ENCODE data around the gene MIER2.

MIER2 gene

DNA sequence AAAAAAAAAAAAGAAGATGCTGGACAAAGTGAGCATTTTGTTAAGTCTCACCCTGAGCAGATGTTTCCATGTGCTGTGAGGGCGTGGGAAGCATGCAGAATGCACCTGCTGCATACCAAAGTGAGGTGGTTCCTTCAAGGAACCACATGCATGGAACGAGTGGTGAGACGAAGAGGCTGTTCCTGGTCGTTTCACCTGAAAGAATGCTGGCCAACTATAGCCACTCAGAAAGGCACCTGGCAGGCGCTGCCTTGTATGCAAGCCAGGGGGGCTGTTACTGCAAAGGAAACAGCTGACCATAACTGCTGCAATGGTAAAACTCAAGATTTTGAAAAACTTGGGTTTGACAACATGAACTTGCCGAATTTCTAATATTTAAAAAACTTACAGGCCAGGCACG, 14.7 kb downstream of the MIER2 start:
- ATAC-seq (no peak), DNase-seq (no peak)

DNA sequence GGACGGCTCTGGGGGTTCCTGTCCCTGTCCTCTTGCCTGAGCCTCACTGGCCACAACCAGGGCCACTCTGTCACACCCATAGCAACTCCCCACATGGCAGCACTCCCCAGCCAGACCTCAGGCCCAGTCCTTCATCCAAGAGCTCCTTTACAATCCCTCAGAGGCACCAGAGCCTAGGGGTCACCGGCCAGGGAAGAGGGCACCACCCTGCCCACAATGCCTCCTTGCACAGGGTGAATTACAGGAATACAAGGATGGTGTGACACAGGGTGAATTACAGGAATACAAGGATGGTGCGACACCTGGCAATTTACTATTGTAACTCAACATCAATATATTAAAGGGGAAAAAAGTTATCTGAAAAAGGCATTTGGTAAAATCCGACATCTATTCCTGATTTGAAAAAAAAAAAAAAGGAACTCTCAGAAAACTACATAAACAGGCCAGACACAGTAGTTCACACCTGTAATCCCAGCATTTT, 16.5 kb downstream of the MIER2 start:
- ATAC-seq (no peak), DNase-seq (no peak)

DNA sequence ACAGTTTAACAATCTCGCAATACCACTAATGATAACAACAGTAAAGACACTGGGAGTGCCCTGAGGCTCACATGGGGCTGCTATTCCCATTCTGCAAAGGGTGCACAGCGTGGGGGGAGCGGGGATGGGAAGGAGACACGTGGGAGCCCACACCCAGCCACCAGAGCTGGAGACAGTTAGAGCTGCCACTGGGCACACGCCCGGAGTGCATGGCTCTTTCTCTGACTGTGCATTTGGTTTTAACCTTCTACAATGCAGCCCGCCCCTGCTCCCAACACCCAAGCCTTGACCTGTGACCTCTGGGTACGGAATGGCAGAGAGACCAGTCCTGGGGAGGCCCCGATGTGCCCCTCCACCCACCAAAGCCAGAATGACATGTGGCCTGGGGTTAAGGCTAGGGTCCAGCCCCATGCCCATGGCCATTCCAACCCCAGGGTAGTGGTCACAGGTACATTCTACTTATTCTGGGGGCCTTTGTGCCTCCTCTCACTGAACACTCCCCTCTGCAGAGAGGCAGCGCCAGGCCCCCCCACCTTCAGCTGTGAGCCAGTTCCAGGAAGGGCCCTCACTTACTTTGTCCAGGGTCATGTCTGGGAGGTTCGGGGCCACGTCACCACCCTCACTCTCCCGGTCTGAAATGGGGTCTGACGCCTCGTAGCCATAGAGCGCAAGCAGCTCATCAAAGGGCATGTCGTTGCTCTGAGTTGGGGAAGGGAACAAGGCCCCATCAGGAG, 17.1 kb downstream of the MIER2 start:
- ATAC-seq (no peak), DNase-seq (no peak)

DNA sequence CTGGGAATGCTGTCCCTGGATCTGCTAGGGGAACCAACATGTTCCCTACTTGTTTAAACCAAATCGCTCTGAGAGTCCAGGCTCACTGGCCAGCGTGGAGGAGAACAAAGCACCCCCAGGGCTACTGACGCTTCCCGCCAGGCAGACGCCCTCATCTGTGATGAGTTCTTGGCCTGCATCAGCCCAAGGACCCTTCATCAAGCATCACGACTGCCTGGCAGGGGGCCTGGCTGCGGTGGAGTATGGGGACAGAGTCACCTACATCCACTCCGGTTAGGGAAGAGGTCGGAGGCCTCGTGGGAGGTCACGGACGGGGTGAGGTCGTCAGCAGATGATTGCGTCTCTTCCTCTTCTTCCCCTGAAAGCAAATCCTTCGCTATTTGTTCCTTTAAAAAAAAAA, 17.7 kb downstream of the MIER2 start:
- DNase-seq: no peak
- no peak for ATAC-seq

DNA sequence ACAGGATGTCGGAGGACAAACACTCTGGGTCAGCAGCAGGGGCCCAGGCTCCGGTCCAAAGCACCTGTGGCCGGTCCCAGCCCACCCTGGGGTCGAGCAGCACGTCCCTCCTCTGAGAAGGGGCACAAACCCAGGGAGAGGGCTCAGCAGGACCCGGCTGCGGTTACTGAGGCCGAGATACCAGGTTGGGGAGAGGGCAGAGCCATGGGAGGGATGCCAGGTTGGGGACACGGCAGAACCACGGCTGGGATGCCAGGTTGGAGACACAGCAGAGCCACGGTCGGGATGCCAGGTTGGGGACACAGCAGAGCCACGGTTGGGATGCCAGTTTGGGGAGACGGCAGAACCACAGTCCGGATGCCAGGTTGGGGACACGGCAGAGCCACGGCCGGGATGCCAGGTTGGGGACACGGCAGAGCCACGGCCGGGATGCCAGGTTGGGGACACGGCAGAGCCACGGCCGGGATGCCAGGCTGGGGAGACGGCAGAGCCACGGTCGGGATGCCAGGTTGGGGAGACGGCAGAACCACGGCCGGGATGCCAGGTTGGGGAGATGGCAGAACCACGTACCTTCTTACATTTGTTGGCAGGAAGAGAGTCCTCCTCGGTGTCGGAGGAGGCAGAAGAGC, 18.5 kb downstream of the MIER2 start:
- ATAC-seq (no peak), DNase-seq (no peak)

DNA sequence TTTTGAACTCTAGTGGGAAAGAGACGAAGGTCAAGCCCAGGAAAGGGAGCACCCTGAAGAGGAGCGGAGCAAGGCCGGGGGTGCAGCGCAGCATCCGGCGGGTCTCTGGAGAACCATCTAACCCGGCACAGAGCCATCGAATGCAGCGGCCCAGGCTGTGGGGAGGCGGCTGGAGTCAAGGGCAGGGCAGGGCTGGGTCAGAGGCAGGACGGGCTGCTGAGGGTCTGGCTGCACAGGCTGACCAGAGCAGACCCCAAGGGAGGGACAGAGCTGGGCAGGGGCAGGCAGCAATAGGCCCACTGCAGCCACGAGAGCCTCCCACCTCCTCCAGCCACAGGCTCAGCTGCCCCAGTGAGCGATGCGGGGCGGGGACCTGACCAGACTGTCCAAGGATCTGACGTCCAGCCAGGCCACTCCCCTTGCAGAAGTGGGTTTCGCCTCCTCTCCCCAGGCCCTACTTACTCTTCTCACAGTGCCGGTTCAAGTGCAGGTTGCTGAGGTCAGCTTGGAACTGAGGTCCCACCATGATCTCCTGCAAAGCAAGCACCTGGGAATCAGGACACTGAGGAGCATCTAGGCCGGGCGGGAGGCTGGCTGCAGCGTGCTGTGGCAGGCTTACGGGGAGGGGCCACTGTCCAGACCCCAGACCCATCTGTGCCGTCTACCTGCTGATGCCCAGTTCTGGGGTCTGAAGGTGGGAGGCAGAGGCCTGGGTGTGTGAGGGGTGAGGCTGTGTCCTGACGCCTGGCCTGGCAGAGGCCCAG, 19.2 kb downstream of the MIER2 start:
- DNase-seq: no peak
- ATAC-seq: no peak

DNA sequence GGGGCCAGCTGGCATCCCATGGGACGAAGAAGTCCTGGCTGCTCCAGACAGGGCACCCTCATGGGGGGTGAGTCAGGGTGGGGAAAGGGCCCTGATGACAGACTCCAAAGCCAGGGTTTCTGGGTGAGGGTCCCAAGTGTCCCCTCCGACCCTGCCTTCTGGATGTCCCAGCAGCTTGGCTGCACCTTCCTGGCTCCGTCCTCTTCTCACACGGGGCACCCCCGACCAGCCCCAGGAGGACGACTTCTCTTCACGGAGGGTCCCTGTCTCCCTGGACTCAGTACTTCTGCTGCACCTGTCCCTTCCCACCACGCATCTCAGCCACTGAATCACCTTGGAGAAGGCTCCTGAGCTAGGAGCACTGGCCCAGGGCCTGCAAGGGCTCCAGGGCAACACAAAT, 19.9 kb downstream of the MIER2 start:
- DNase-seq (no peak), ATAC-seq (no peak)

DNA sequence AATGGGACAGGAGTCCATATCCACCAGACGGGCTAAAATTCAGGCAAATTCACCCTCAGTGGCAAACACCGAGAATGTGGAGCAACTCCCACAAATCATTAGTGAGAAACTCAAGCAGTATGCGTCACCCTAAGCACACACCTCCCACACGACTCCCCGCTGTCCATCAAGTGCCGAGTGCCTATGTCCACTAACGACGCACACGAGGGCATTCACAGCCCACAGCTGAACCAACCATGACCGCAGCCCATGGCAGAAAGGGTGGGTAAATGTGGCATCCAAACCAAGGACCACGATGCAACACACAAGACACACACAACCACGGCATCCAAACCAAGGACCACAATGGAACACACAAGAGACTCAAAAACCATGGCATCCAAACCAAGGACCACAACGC, 22.0 kb downstream of the MIER2 start:
- ATAC-seq: no peak
- DNase-seq: no peak

DNA sequence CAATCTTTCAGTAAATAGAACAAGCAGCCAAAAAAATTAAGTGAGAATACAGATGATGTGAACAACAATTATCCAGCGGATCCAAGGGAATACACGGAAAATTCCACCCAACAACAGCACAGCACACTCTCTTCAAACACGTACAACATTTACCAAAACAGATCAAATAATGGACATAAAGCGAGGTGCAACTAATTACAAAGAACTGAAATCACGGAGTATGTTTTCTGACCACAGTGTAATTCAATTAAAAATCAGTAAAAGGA, 26.2 kb downstream of the MIER2 start:
- DNase-seq (no peak), ATAC-seq (no peak)

DNA sequence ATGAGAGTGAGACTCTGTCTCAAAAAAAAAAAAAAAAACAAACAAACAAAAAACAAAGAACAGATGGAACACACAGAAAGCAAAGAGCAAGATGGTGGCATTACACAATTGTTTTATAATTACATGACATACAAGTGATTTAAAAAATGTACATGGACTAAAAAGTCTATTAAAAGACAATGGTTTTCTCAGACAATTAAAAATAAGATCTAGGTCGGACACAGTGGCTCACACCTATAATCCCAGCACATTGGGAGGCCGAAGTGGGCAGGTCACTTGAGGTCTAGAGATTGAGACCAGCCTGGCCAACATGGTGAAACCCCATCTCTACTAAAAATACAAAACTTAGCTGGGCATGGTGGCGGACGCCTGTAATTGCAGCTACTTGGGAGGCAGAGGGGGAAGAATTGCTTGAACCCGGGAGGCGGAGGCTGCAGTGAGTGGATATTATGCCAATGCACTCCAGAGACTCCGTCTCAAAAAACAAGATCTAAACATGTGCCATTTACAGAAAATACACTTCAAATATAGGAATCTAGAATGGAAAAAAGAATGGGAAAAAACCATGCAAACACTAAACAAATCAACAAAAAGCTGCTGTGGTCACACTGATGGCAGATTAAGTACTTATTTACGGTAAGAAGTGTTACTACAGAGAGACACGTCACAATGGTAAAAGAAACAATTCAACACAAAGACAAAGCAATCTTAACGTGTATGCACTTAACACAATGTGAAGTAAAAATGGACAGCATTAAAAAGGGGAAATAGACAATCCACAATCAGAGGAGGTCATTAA, 26.7 kb downstream of the MIER2 start:
- ATAC-seq (no peak), DNase-seq (no peak)

DNA sequence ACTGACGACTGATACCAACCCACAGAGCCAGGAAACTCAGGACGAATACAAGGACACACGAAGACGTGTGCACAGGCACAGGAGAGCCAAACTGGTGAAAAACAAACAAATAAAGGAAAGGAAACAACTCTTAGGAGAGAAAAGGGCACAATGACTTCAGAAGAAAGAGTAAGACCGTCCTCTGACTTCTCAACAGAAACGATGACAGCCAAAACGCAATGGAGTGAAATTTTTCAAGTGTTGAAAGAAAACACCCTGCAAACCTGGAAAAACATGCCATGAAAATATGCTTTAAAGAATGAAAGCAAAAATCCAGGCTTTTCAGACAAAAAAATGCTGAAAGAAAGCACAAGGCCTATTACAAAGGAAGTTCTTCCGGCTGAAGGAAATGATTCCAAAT, 28.8 kb downstream of the MIER2 start:
- no peak for ATAC-seq
- DNase-seq: no peak

DNA sequence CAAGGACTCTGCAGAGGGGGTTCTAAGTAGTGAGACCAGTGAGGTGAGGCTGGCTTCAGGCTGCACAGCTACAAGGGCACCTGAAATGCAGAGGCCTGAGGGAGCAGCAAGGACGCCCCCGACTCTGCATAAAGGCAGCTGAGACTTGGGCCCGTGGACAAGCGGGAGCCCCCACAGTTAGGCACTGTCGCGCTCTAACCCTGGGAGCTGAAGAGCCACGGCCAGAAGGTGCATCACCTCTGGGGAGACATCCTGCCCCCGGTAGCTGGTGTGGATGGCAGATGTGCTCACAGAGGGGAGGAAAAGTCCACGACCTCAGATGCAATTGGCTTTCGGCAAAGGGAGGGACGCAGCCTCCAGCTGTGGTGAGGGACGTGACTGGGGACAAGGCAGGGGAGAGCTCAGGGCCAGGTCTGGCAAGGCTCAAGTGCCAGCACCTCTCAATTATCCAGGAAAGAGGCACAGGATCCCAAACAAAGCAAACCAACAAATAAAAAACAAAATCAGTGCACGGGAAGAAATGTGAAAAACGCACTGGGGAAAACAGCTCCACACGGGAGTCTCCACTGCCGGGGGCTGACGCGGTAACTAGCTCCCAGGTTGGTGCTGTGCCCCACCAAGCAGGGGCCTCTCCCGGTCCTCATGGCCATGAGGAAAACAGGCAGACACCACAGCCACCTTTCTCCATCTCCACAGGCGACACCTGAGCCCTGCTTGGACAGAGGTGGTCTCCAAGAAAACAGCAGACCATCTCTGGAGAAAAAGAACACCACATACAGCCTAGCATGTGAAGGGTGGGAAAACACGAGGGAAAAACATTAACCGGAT, 30.4 kb downstream of the MIER2 start:
- no peak for ATAC-seq
- DNase-seq: no peak

DNA sequence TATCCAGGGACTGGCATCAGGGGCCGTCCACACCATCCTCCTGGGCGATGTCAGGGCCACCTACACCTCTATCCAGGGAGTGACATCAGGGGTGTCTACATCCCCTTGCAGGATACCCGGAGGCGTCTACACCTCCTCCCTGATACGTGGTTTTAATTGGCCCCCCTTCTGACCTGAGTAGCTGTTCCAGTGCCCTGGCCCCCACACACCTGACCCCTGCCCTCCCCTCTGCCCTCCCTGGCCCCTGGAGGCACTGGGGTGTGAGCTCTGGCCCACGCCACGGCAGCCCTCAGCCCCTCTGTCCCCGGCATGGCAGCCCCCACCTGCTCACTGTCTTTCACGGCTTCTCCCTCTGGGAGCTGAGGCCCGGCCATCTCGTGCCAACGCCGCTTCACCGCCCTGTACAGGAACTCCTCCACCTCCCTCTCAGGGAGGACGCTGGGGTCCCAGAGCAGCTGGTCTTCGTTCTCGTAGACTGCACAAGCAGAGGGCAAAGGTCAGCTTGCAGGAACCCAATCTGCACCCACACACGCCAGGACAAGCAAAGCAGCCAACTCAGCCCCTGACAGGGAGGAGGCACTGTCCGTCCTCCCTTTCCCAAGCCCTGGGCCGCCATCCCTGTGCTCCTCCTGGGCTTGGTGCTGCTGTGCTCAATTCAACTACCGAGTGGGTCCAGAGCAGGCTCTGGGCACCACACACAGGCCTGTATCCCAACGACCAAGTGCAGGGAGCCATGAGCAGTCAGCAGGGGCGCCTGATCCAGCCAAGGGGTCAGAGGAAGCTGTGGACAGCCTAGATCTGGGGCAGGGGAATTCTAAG, 31.2 kb downstream of the MIER2 start:
- no peak for DNase-seq

DNA sequence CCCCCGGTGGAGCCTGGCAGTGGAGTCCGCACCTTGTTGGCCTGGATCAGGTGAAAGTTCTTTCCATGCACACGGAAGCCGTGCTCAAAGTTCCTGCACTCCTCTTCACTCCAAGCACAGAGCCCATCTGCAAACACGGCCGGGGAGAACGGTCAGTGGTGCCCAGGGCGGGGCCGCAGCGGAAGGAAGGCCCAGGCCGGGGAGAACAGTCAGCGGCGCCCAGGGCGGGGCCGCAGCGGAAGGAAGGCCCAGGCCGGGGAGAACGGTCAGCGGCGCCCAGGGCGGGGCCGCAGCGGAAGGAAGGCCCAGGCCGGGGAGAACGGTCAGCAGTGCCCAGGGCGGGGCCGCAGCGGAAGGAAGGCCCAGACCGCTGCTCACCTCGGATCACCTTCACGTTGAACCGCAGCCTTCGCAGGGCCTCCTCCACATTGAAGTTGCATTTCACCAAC, 32.8 kb downstream of the MIER2 start:
- DNase-seq: no peak
- no peak for ATAC-seq

More for the DNA sequence above, 31.2 kb downstream of the MIER2 start:
- no peak for ATAC-seq

DNA sequence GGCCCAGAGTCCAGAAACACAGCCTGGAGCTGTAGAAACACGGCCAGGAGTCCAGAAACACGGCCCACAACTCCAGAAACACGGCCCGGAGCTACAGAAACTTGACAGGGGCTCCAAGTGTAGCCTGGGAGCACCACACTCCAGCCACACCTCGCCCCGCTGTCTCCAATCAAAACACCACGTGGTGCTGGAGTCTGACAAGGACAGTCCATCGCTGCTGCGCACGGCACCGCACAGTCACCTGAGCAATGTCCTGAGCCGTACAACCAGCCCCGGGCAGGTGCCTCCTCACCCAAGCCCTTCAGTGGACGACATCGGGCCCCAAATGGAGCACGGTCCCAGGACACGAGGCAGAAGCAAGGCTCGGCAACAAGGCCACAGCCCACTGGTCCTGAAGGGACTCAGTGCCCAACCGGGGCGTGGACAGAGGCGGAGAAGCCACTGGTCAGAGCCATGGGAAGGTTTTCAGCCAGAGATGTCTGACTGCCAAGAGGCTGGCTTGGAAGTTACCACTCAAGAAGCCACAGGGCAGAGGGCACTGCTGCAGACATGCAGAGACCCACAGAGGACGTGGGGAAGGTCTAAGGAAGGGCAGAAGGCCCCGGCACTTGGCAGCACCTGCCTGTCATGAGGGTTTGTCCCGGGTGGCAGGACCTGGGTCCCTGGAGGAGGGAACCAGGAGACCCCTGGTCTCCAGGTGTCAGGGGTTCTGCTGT, 33.7 kb downstream of the MIER2 start:
- DNase-seq (no peak), ATAC-seq (no peak)

DNA sequence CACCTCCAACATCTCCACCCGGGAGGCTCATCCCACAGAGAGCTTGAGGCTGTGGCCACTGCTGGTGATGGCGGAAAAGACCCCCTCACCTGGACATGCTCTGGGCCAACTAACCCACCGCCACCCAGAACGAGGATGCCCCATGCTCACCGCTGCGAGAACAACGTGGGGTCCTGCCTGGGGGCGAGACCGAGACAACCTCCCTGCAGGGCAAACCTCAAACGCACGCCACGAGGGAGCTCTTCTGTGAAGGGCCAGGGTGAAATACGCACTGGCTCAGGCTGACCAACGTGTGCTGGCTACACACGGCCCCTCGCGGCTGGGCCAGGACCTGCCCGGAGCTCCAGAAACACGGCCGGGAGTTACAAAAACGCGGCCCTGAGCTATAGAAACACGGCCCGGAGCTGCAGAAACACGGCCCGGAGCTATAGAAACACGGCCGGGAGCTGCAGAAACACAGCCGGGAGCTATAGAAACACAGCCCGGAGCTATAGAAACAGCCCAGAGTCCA, 34.4 kb downstream of the MIER2 start:
- ATAC-seq (no peak), DNase-seq (no peak)

DNA sequence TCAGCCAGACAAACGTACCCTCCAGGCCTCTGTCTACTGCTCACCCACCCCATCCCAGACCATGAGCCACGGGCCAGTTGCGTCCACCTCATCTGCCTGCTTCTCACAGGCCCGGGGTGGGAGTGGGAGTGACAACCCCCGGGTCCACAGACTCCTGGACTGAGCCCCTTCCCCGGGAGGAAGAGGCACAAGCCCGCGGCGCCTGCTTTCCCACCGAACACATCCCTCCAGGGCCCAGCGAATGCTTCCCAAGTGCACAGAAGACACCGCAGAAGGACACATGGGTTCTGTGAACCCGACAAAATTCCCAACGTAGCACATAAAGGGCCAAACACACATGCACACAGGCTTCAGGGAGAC, 35.4 kb downstream of the MIER2 start:
- ATAC-seq (no peak), DNase-seq (no peak)

DNA sequence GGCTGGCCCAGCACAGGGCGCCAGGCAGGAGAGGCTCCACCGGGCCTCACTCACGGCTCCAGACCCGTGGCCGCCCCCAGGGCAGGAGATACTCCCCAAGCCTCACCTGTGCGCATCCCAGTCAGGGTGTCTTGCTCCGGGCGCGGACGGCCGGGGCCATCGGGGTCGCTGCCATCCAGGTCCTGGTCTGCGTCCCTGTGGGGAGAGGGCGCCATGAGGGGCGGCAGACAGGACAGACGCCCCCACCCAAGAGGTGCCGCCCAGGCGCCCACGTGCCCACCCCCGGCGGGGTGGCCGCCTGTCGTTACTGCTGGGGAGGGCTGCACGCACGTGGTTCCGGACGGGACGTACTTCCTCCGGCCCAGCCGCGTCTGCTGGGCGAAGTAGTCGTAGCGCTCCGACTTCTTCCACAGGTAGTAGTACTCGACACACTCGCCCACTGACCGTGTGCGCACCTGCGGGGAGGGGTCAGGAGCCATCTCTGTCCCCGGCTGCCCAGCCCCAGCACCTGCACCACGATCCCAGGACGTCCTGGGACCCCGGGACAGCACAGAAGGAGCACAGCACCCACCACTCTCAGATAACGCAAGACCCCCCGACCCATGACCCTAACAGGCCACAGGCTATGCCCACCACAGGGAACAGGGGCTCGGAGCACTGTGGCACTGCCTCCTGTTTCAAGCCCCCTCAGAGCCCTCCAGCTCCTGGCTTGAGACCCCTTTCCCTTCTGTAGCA, 36.0 kb downstream of the MIER2 start:
- DNase-seq (no peak), ATAC-seq (peak; percentile 14)

DNA sequence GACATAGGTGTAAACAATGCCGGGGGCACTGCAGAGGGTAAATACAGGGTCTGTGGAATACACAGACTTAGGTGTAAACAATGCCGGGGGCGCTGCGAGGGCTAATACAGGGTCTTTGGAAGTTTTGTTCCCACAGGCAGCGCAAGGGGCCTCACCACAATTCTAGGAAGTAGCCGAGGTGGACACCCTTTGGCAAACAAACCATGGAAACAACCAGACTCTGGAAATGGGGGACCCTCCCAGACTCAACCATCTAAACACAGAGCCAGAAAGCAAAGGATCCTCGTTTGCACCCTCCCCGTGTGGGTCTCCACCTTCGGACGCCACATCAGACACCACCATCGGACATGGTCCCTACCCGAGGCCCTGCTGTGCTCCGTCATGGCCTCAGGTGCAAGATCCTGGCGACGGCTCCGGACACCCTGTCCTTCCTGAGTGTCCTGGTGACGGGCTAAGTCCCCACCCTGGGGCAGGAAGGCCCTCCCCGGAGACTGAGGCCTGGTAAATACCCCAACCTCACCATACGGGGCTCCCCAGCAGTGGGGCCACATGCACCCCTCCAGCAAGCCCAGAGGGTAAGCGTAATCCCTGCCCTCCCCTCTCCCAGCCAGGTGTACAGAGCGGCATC, 36.7 kb downstream of the MIER2 start:
- ATAC-seq (no peak), DNase-seq (no peak)

Data from stimulated activated naive CD8-positive, alpha-beta T cell treated with anti-CD3 and anti-CD28 coated beads, Interleukin-15, Interleukin-2, amounts not matched to agents 100 U/mL and 50 U/mL, for 24 hours (primary cell).